HEK293 (cell line): ENCODE results near the gene HDAC11.

Experiments used
- HOXA7 ChIP-seq: sonication (generic); formaldehyde crosslinking; IDR thresholded peaks from 2 replicates; pipeline ENCODE4 v1.8.1; 2022; ENCODE audit warnings: missing genetic modification reagents, borderline replicate concordance
- TF ChIP-seq, protein P1 (sequence below): fragments of 450-650 bp; formaldehyde crosslinking; IDR thresholded peaks from 2 replicates; pipeline ENCODE4 v1.5.1; 2016; ENCODE audit warnings: missing biosample characterization, missing genetic modification characterization

DNA sequence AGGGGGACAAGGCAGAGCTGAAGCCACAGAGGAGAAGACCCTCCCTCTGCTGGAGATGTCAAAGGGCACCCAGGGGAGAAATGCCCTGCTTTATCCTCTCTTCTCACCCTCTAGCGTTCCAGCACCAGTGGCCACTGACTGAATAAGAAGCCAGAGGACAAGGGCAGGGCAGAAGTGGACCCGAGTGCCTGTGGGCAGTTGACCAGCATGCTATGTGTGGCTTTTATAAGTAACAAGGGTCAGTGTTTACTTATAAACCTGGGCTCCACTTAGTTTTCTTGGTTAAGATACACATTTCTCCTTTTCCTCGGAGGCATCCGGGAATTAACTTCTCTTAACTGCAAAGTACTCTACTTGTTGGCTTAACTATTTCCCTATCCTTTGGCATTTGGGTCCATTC, 13.3 kb upstream of the HDAC11 start:
- TF ChIP-seq, protein P1, sequence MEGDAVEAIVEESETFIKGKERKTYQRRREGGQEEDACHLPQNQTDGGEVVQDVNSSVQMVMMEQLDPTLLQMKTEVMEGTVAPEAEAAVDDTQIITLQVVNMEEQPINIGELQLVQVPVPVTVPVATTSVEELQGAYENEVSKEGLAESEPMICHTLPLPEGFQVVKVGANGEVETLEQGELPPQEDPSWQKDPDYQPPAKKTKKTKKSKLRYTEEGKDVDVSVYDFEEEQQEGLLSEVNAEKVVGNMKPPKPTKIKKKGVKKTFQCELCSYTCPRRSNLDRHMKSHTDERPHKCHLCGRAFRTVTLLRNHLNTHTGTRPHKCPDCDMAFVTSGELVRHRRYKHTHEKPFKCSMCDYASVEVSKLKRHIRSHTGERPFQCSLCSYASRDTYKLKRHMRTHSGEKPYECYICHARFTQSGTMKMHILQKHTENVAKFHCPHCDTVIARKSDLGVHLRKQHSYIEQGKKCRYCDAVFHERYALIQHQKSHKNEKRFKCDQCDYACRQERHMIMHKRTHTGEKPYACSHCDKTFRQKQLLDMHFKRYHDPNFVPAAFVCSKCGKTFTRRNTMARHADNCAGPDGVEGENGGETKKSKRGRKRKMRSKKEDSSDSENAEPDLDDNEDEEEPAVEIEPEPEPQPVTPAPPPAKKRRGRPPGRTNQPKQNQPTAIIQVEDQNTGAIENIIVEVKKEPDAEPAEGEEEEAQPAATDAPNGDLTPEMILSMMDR (tag by site-specific recombination) = no peak
- no peak for TF ChIP-seq HOXA7 (CRISPR knock-in tag)
